NCI-H2196 (cell line): ENCODE results near the gene NXT1.

Experiments
- DNase-seq: peaks from one replicate; lab custom pipeline; 2025; ENCODE audit not compliant: unreplicated experiment; lab: John Stamatoyannopoulos, UW

The NXT1 gene

GRCh38 chr20:23386304-23387117 is 35.9 kb downstream of the NXT1 start:
- no peak for DNase-seq

- DNase-seq, result no peak
These were observed 36.5 kb downstream of the NXT1 start for GRCh38 chr20:23387118-23387443.

- no peak for DNase-seq
These were observed 39.6 kb downstream of the NXT1 start for GRCh38 chr20:23390091-23390774.

- no peak for DNase-seq
These were observed 41.2 kb downstream of the NXT1 start for GRCh38 chr20:23391707-23392310.

- no peak for DNase-seq
These were observed 43.6 kb downstream of the NXT1 start for GRCh38 chr20:23393996-23394775.

GRCh38 chr20:23396950-23397627 is 46.5 kb downstream of the NXT1 start:
- DNase-seq, result peak; percentile 33

- no peak for DNase-seq
These were observed 47.4 kb downstream of the NXT1 start for GRCh38 chr20:23397961-23398360.

- DNase-seq, result peak; percentile 34
These were observed 49.1 kb downstream of the NXT1 start for GRCh38 chr20:23399568-23400241.

- DNase-seq, result no peak
These were observed 50.5 kb downstream of the NXT1 start for GRCh38 chr20:23401051-23401450.

- DNase-seq, result no peak
These were observed 53.2 kb downstream of the NXT1 start for GRCh38 chr20:23403751-23404150.

GRCh38 chr20:23404196-23404595 is 53.6 kb downstream of the NXT1 start:
- DNase-seq, result no peak
